ENCODE measurements around the gene KRTAP10-10.

GRCh38 chr21:44628707-44629391, 8.3 kb upstream of the KRTAP10-10 start:
- TF ChIP-seq CTCF (optimal IDR thresholded peaks at IDR 0.05 in 1 of 3, IDR thresholded peaks at IDR 0.05 in 1 of 3, conservative IDR thresholded peaks at IDR 0.05 in 1 of 3; ENCODE audit: extremely low read depth in 1 of 3, insufficient read depth in 2 of 3, low read length in 3 of 3) (no peak), EZH2 (IDR thresholded peaks at IDR 0.05; ENCODE audit: low read length) (no peak)

All from keratinocyte (primary cell).